Measurements from ENCODE around the gene IYD.

Gene IYD

DNA sequence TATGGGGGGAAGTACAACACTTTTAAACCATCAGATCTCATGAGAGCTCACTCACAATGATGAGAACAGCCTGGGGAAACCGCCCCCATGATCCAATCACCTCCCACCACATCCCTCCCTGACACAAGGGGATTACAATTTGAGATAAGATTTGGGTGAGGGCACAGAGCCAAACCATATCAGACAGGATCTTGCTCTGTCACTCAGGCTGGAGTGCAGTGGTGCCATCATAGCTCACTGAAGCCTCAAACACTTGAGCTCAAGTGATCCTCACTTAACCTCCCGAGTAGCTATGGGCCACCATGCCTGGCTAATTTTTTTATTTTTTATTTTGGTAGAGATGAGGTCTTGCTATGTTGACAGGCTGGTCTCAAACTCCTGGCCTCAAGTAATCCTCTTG, 5.1 kb upstream of the IYD start:
- CTCF ChIA-PET, result interaction anchor here (0.7 to 1.6 kb wide), 4 partner anchors 9 to 67 kb away, joined by 3 to 6 read pairs (median 4); no protein-coding TSS in a partner anchor
- H3K4me3 ChIP-seq (ENCODE audit: low read depth, low read length), result no peak overlapping the region
- peaks cover 8% of the 10 kb centered on the region for H3K4me1 ChIP-seq (ENCODE audit: control insufficient read depth, insufficient read depth, low read length)
- POLR2A ChIA-PET, result interaction anchor here (0.5 kb wide), 1 partner anchor 236 kb away, joined by 5 read pairs; no protein-coding TSS in a partner anchor
- H3K9me3 ChIP-seq (ENCODE audit: control insufficient read depth, insufficient read depth, low read depth, low read length), result no peaks in the 10 kb centered on the region
- TF ChIP-seq EGR2 (tag by site-specific recombination; IDR thresholded peaks at IDR 0.05; ENCODE audit: low read depth) (peak; percentile 86), ZNF169 (tag by site-specific recombination; IDR thresholded peaks at IDR 0.05) (no peak), KLF9 (tag by site-specific recombination; IDR thresholded peaks at IDR 0.05; ENCODE audit: low read depth) (no peak), ZNF530 (tag by site-specific recombination; IDR thresholded peaks at IDR 0.05; ENCODE audit: low read depth) (no peak), ZBTB21 (tag by site-specific recombination; IDR thresholded peaks at IDR 0.05) (no peak), KLF8 (tag by site-specific recombination; IDR thresholded peaks at IDR 0.05) (no peak), SP3 (tag by site-specific recombination; IDR thresholded peaks at IDR 0.05) (no peak), ZNF510 (tag by site-specific recombination; IDR thresholded peaks at IDR 0.05; ENCODE audit: insufficient replicate concordance) (no peak), ZNF596 (tag by site-specific recombination; IDR thresholded peaks at IDR 0.05) (no peak), ZNF555 (tag by site-specific recombination; conservative IDR thresholded peaks at IDR 0.05) (no peak), ZNF221 (tag by site-specific recombination; IDR thresholded peaks at IDR 0.05; ENCODE audit: borderline replicate concordance) (no peak), ZNF654 (tag by site-specific recombination; IDR thresholded peaks at IDR 0.05; ENCODE audit: low read depth) (no peak), ZNF155 (tag by site-specific recombination; IDR thresholded peaks at IDR 0.05) (no peak), ZFHX2 (tag by site-specific recombination; conservative IDR thresholded peaks at IDR 0.05) (peak; percentile 90), ZFP3 (tag by site-specific recombination; IDR thresholded peaks at IDR 0.05; ENCODE audit: low read depth) (no peak), ZNF248 (tag by site-specific recombination; IDR thresholded peaks at IDR 0.05) (no peak), ZNF174 (tag by site-specific recombination; IDR thresholded peaks at IDR 0.05) (no peak)
- TF ChIP-seq, protein P1, sequence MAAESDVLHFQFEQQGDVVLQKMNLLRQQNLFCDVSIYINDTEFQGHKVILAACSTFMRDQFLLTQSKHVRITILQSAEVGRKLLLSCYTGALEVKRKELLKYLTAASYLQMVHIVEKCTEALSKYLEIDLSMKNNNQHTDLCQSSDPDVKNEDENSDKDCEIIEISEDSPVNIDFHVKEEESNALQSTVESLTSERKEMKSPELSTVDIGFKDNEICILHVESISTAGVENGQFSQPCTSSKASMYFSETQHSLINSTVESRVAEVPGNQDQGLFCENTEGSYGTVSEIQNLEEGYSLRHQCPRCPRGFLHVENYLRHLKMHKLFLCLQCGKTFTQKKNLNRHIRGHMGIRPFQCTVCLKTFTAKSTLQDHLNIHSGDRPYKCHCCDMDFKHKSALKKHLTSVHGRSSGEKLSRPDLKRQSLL (tag by site-specific recombination; IDR thresholded peaks at IDR 0.05), result no peak
- TF ChIP-seq, protein P2, sequence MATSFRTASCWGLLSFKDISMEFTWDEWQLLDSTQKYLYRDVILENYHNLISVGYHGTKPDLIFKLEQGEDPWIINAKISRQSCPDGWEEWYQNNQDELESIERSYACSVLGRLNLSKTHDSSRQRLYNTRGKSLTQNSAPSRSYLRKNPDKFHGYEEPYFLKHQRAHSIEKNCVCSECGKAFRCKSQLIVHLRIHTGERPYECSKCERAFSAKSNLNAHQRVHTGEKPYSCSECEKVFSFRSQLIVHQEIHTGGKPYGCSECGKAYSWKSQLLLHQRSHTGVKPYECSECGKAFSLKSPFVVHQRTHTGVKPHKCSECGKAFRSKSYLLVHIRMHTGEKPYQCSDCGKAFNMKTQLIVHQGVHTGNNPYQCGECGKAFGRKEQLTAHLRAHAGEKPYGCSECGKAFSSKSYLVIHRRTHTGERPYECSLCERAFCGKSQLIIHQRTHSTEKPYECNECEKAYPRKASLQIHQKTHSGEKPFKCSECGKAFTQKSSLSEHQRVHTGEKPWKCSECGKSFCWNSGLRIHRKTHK (tag by site-specific recombination; IDR thresholded peaks at IDR 0.05), result no peak
- TF ChIP-seq, protein P3, sequence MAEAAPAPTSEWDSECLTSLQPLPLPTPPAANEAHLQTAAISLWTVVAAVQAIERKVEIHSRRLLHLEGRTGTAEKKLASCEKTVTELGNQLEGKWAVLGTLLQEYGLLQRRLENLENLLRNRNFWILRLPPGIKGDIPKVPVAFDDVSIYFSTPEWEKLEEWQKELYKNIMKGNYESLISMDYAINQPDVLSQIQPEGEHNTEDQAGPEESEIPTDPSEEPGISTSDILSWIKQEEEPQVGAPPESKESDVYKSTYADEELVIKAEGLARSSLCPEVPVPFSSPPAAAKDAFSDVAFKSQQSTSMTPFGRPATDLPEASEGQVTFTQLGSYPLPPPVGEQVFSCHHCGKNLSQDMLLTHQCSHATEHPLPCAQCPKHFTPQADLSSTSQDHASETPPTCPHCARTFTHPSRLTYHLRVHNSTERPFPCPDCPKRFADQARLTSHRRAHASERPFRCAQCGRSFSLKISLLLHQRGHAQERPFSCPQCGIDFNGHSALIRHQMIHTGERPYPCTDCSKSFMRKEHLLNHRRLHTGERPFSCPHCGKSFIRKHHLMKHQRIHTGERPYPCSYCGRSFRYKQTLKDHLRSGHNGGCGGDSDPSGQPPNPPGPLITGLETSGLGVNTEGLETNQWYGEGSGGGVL (tag by site-specific recombination; IDR thresholded peaks at IDR 0.05), result peak; percentile 78
- TF ChIP-seq, protein P4, sequence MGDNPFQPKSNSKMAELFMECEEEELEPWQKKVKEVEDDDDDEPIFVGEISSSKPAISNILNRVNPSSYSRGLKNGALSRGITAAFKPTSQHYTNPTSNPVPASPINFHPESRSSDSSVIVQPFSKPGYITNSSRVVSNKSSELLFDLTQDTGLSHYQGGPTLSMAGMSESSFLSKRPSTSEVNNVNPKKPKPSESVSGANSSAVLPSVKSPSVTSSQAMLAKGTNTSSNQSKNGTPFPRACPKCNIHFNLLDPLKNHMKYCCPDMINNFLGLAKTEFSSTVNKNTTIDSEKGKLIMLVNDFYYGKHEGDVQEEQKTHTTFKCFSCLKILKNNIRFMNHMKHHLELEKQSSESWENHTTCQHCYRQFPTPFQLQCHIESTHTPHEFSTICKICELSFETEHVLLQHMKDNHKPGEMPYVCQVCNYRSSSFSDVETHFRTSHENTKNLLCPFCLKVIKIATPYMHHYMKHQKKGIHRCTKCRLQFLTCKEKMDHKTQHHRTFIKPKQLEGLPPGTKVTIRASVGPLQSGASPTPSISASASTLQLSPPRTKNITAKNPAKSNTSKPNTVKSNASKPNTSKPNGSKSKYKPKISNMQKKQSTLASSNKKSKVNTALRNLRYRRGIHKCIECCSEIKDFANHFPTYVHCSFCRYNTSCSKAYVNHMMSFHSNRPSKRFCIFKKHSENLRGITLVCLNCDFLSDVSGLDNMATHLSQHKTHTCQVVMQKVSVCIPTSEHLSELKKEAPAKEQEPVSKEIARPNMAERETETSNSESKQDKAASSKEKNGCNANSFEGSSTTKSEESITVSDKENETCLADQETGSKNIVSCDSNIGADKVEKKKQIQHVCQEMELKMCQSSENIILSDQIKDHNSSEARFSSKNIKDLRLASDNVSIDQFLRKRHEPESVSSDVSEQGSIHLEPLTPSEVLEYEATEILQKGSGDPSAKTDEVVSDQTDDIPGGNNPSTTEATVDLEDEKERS (tag by site-specific recombination; IDR thresholded peaks at IDR 0.05), result no peak
- H3K27ac ChIP-seq (ENCODE audit: extremely low read depth, low read depth, low read length), result no peak overlapping the region
- no peaks in the 10 kb centered on the region for H3K36me3 ChIP-seq (ENCODE audit: control insufficient read depth in 2 of 2, insufficient read depth in 1 of 2, low read length in 2 of 2)

All from HEK293 (cell line).